Activated CD8-positive, alpha-beta memory T cell treated with anti-CD3 and anti-CD28 coated beads for 36 hours (primary cell): ENCODE data around the gene TEX2. TPM values are rescaled to one million over a fixed set of nuclear protein-coding genes. Genes with fewer than 3 reads are reported as not detected.

ENCODE experiments used
- CTCF ChIA-PET: fragments of 350-600 bp; sonication (Branson Sonifier 250); formaldehyde crosslinking; loops from one replicate; lab custom pipeline; 2021; ENCODE audit warnings: antibody characterized with exemption; lab: Charles Lee
- POLR2A ChIA-PET: fragments of 350-600 bp; sonication (Branson Sonifier 250); formaldehyde crosslinking; loops from one replicate; lab custom pipeline; 2021; ENCODE audit warnings: antibody characterized with exemption; lab: Charles Lee
- total RNA-seq, 2 experiments: library from RNA; stranded (reverse); gene quantifications; one replicate each; pipeline ENCODE4 v1.2.3, GENCODE V29; 2021

Gene TEX2
- total RNA-seq, 2 experiments from 2014 or later = 22.6 to 23.9 TPM

GRCh38 chr17:64273006-64273405 is 9.9 kb upstream of the TEX2 start:
- POLR2A ChIA-PET = no interaction called here
- CTCF ChIA-PET = interaction anchor here (2.1 kb wide), 1 partner anchor 9 kb away, joined by 7 read pairs; no protein-coding TSS in a partner anchor

- ChIA-PET CTCF (interaction anchor here (2.1 kb wide), 1 partner anchor 11 kb away, joined by 7 read pairs; no protein-coding TSS in a partner anchor), POLR2A (no interaction called here)
Observed at GRCh38 chr17:64270885-64271284, 7.8 kb upstream of the TEX2 start.

- POLR2A ChIA-PET = no interaction called here
Observed at GRCh38 chr17:64269687-64270649, 6.9 kb upstream of the TEX2 start.

GRCh38 chr17:64264891-64265290 is 1.8 kb upstream of the TEX2 start:
- CTCF ChIA-PET = interaction anchor here (0.6 kb wide), 1 partner anchor 81 kb away, joined by 4 read pairs; no protein-coding TSS in a partner anchor
- POLR2A ChIA-PET = no interaction called here

More at GRCh38 chr17:64269687-64270649, 6.9 kb upstream of the TEX2 start:
- CTCF ChIA-PET = no interaction called here

GRCh38 chr17:64262198-64262999 is 661 bp downstream of the TEX2 start:
- POLR2A ChIA-PET = interaction anchor here (0.6 to 1.8 kb wide), 3 partner anchors 24 to 129 kb away, joined by 3 to 12 read pairs (median 3); no protein-coding TSS in a partner anchor
- CTCF ChIA-PET = interaction anchor here (0.6 to 1.1 kb wide), 3 partner anchors 18 to 116 kb away, joined by 3 read pairs; no protein-coding TSS in a partner anchor

- CTCF ChIA-PET = interaction anchor here (0.6 to 0.9 kb wide), 2 partner anchors 19 to 20 kb away, joined by 3 read pairs; no protein-coding TSS in a partner anchor
- POLR2A ChIA-PET = interaction anchor here (0.7 kb wide), 1 partner anchor 115 kb away, joined by 3 read pairs; no protein-coding TSS in a partner anchor
Observed at GRCh38 chr17:64261417-64262145, 1.5 kb downstream of the TEX2 start.

- POLR2A ChIA-PET = no interaction called here
- CTCF ChIA-PET = no interaction called here
Observed at GRCh38 chr17:64260886-64261285, 2.2 kb downstream of the TEX2 start.

- ChIA-PET CTCF (no interaction called here), POLR2A (no interaction called here)
Observed at GRCh38 chr17:64259922-64260321, 3.1 kb downstream of the TEX2 start.

GRCh38 chr17:64259426-64259825 is 3.6 kb downstream of the TEX2 start:
- ChIA-PET CTCF (interaction anchor here (0.6 kb wide), 1 partner anchor 134 kb away, joined by 3 read pairs; no protein-coding TSS in a partner anchor), POLR2A (no interaction called here)

- CTCF ChIA-PET = no interaction called here
Observed at GRCh38 chr17:64256913-64257807, 5.9 kb downstream of the TEX2 start.

GRCh38 chr17:64255764-64256163 is 7.3 kb downstream of the TEX2 start:
- CTCF ChIA-PET = no interaction called here
- POLR2A ChIA-PET = no interaction called here

More at GRCh38 chr17:64256913-64257807, 5.9 kb downstream of the TEX2 start:
- POLR2A ChIA-PET = no interaction called here

GRCh38 chr17:64254755-64255154 is 8.3 kb downstream of the TEX2 start:
- CTCF ChIA-PET = interaction anchor here (0.6 kb wide), 1 partner anchor 95 kb away, joined by 4 read pairs; no protein-coding TSS in a partner anchor
- POLR2A ChIA-PET = no interaction called here

GRCh38 chr17:64253470-64253869 is 9.6 kb downstream of the TEX2 start:
- ChIA-PET CTCF (no interaction called here), POLR2A (no interaction called here)

GRCh38 chr17:64252831-64253230 is 10.2 kb downstream of the TEX2 start:
- ChIA-PET CTCF (no interaction called here), POLR2A (no interaction called here)

- POLR2A ChIA-PET = no interaction called here
- CTCF ChIA-PET = interaction anchor here (0.6 kb wide), 1 partner anchor 1879 kb away, joined by 3 read pairs; no protein-coding TSS in a partner anchor
Observed at GRCh38 chr17:64250233-64250835, 12.7 kb downstream of the TEX2 start.

- CTCF ChIA-PET = no interaction called here
Observed at GRCh38 chr17:64247836-64248235, 15.2 kb downstream of the TEX2 start.

More at GRCh38 chr17:64247836-64248235, 15.2 kb downstream of the TEX2 start:
- POLR2A ChIA-PET = no interaction called here
